GM21360 (cell line): ENCODE measurements around the gene ABHD14A.
A peak's percentile ranks its signal among the peaks of the same experiment; 100 is the strongest.
"Not testable (repeated sequence)": the region's sequence is repeated elsewhere in the genome, so short reads cannot be mapped to it uniquely, and the experiment has no call there.

Experiments used
- ATAC-seq: cut with Tn5 transposase; IDR thresholded peaks from one replicate; pipeline ENCODE4 v1.9.1; 2021; ENCODE audit warnings: mild to moderate bottlenecking, moderate library complexity; ENCODE audit not compliant: unreplicated experiment

The ABHD14A gene

GRCh38 chr3:51970606-51971300 is 4.1 kb upstream of the ABHD14A start:
- no peak for ATAC-seq

- ATAC-seq = no peak
Observed at GRCh38 chr3:51971350-51971749, 3.5 kb upstream of the ABHD14A start.

- ATAC-seq = peak; percentile 11
Observed at GRCh38 chr3:51974277-51974962, 444 bp upstream of the ABHD14A start.

GRCh38 chr3:51975852-51976549 is 1.1 kb downstream of the ABHD14A start:
- no peak for ATAC-seq

- no peak for ATAC-seq
Observed at GRCh38 chr3:51977446-51978142, 2.7 kb downstream of the ABHD14A start.

- ATAC-seq = no peak
Observed at GRCh38 chr3:51978143-51978502, 3.3 kb downstream of the ABHD14A start.

- ATAC-seq = no peak
Observed at GRCh38 chr3:51980253-51980652, 5.4 kb downstream of the ABHD14A start.

GRCh38 chr3:51982352-51982837 is 7.5 kb downstream of the ABHD14A start:
- peak; percentile 42 for ATAC-seq

- peak; percentile 61 for ATAC-seq
Observed at GRCh38 chr3:51982838-51983577, 8.1 kb downstream of the ABHD14A start, which contains the start of gene ACY1. Gene ACY1, plus strand, starts transcription at chr3:51983535. Its CDS starts 530 bp downstream, at chr3:51984065.

GRCh38 chr3:51983578-51984268 is 8.9 kb downstream of the ABHD14A start:
- ATAC-seq = no peak

- ATAC-seq = no peak
Observed at GRCh38 chr3:51984269-51984647, 9.4 kb downstream of the ABHD14A start.

GRCh38 chr3:51985063-51985462 is 10.2 kb downstream of the ABHD14A start:
- ATAC-seq = no peak

- no peak for ATAC-seq
Observed at GRCh38 chr3:51986010-51986947, 11.4 kb downstream of the ABHD14A start.

- ATAC-seq = no peak
Observed at GRCh38 chr3:51987568-51987967, 12.7 kb downstream of the ABHD14A start.

- no peak for ATAC-seq
Observed at GRCh38 chr3:51988286-51989146, 13.7 kb downstream of the ABHD14A start.

GRCh38 chr3:51990501-51990971 is 15.7 kb downstream of the ABHD14A start:
- ATAC-seq = not testable (repeated sequence)

- no peak for ATAC-seq
Observed at GRCh38 chr3:51992017-51992682, 17.3 kb downstream of the ABHD14A start.
